K562 (cell line): Measurements from ENCODE around the gene SDHAF3.

Experiments
- BHLHE40 ChIP-seq: IDR thresholded peaks from 2 replicates; pipeline ENCODE4 v1.6.1; 2011; ENCODE audit warnings: low read length, improper control_type of control experiment
- E2F5 ChIP-seq: sonication (generic); formaldehyde crosslinking; IDR thresholded peaks from 2 replicates; pipeline ENCODE4 v1.8.0; 2022; ENCODE audit warnings: mild to moderate bottlenecking, missing genetic modification reagents
- HDAC6 ChIP-seq: IDR thresholded peaks from 2 replicates; pipeline ENCODE4 v1.6.1; 2012; ENCODE audit warnings: low read depth, mild to moderate bottlenecking, control low read depth, inconsistent platforms, low read length, moderate library complexity
- HMGXB4 ChIP-seq: sonication (generic); formaldehyde crosslinking; IDR thresholded peaks from 2 replicates; pipeline ENCODE4 v1.8.1; 2023; ENCODE audit warnings: mild to moderate bottlenecking, missing genetic modification reagents
- JUN ChIP-seq, 2 experiments: sonication (generic) in 1 of 2; formaldehyde crosslinking in 1 of 2; IDR thresholded peaks; 2 replicates each; pipeline versions ENCODE4 v1.6.1 to v1.8.0; 2012 to 2022; ENCODE audit warnings: borderline replicate concordance in 2 of 2, mild to moderate bottlenecking in 2 of 2, improper control_type of control experiment in 1 of 2, low read depth in 1 of 2, low read length in 1 of 2, missing genetic modification reagents in 1 of 2
- POLR2A ChIP-seq: fragments of 450-650 bp; conservative IDR thresholded peaks from 2 replicates; pipeline ENCODE4 v1.6.1; 2016
- ZFX ChIP-seq: sonication (generic); formaldehyde crosslinking; IDR thresholded peaks from 2 replicates; pipeline ENCODE4 v1.8.0; 2022; ENCODE audit warnings: mild to moderate bottlenecking, missing genetic modification reagents, moderate library complexity
- TF ChIP-seq, protein P1 (sequence below): sonication (generic); formaldehyde crosslinking; IDR thresholded peaks from 2 replicates; pipeline ENCODE4 v1.4.0; 2020; ENCODE audit warnings: mild to moderate bottlenecking, missing genetic modification reagents
- TF ChIP-seq, protein P2 (sequence below), 3 experiments: IDR thresholded peaks in 2 of 3; conservative IDR thresholded peaks in 1 of 3; 2 replicates each; pipeline ENCODE4 v1.5.1; 2011 to 2012; ENCODE audit warnings: low read length in 3 of 3, mild to moderate bottlenecking in 3 of 3, control low read depth in 2 of 3, improper control_type of control experiment in 1 of 3, inconsistent platforms in 1 of 3, low read depth in 1 of 3, mixed read lengths in 1 of 3, moderate library complexity in 1 of 3; ENCODE audit not compliant: insufficient read depth in 2 of 3

DNA sequence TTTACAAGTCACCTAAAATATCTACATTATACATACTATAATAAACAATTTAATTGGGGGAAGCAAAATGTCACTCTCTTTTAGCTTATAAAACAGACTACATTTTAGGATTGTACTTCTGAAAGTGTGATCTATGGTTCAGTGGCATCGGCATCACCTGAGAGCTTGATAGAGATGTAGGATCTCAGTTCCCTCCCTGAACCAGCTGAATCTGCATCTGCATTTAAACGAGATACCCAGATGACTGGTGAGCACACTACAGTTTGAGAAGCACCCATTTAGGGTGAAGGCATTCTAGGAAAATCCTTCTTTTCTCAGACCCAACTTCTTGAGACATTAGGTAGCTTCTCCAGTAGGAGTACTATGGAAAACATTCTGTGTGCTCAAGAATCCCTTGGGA lies 21.5 kb upstream of the SDHAF3 start:
- no peak for TF ChIP-seq BHLHE40
- TF ChIP-seq, protein P1, sequence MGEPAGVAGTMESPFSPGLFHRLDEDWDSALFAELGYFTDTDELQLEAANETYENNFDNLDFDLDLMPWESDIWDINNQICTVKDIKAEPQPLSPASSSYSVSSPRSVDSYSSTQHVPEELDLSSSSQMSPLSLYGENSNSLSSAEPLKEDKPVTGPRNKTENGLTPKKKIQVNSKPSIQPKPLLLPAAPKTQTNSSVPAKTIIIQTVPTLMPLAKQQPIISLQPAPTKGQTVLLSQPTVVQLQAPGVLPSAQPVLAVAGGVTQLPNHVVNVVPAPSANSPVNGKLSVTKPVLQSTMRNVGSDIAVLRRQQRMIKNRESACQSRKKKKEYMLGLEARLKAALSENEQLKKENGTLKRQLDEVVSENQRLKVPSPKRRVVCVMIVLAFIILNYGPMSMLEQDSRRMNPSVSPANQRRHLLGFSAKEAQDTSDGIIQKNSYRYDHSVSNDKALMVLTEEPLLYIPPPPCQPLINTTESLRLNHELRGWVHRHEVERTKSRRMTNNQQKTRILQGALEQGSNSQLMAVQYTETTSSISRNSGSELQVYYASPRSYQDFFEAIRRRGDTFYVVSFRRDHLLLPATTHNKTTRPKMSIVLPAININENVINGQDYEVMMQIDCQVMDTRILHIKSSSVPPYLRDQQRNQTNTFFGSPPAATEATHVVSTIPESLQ (CRISPR knock-in tag): no peak
- TF ChIP-seq HDAC6: no peak
- TF ChIP-seq E2F5 (CRISPR knock-in tag): no peak
- TF ChIP-seq, protein P2, sequence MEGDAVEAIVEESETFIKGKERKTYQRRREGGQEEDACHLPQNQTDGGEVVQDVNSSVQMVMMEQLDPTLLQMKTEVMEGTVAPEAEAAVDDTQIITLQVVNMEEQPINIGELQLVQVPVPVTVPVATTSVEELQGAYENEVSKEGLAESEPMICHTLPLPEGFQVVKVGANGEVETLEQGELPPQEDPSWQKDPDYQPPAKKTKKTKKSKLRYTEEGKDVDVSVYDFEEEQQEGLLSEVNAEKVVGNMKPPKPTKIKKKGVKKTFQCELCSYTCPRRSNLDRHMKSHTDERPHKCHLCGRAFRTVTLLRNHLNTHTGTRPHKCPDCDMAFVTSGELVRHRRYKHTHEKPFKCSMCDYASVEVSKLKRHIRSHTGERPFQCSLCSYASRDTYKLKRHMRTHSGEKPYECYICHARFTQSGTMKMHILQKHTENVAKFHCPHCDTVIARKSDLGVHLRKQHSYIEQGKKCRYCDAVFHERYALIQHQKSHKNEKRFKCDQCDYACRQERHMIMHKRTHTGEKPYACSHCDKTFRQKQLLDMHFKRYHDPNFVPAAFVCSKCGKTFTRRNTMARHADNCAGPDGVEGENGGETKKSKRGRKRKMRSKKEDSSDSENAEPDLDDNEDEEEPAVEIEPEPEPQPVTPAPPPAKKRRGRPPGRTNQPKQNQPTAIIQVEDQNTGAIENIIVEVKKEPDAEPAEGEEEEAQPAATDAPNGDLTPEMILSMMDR (IDR thresholded peaks at IDR 0.05 in 2 of 3, conservative IDR thresholded peaks at IDR 0.05 in 1 of 3; ENCODE audit: insufficient read depth in 2 of 3, low read depth in 1 of 3, low read length in 3 of 3): no peak
- TF ChIP-seq HMGXB4 (CRISPR knock-in tag): no peak
- TF ChIP-seq POLR2A: no peak
- no peak for TF ChIP-seq ZFX (CRISPR knock-in tag)
- TF ChIP-seq JUN (IDR thresholded peaks at IDR 0.05; ENCODE audit: borderline replicate concordance, low read depth, low read length): no peak
- no peak for TF ChIP-seq JUN (CRISPR knock-in tag; IDR thresholded peaks at IDR 0.05; ENCODE audit: borderline replicate concordance)
